ENCODE results near the gene HMCN1.

DNA sequence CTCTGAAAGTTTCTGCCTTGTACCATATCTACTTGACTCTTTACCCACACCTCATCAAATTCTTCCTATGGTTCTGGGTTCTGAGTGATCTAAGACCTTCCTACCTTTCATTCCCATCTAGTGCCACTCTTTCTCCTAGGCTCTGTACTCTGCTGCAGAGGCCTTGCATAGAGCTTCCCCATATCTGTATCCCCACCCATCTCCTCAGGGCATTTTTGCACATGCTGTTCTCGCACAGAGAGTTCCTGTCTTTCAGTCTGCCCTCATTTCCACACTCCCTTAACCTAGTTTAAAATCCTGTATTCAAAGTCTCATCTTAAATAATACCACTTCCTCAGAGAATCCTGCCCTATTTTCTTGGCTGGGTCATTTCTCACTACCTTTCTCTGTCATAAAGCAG is 114.8 kb downstream of the HMCN1 start:
- no peak for TF ChIP-seq EP300 (IDR thresholded peaks at IDR 0.05; ENCODE audit: borderline replicate concordance in 1 of 2, low read depth in 1 of 2, low read length in 1 of 2)
- TF ChIP-seq RAD21 (IDR thresholded peaks at IDR 0.05; ENCODE audit: low read length) = no peak
- no peak for TF ChIP-seq CTCF (IDR thresholded peaks at IDR 0.05)
- TF ChIP-seq TAF1 (IDR thresholded peaks at IDR 0.05; ENCODE audit: borderline replicate concordance, low read depth, low read length) = no peak
- TF ChIP-seq FOXJ3 (CRISPR knock-in tag; IDR thresholded peaks at IDR 0.05) = no peak
- TF ChIP-seq NFIC (IDR thresholded peaks at IDR 0.05; ENCODE audit: borderline replicate concordance) = no peak
- no peak for TF ChIP-seq FOXM1 (IDR thresholded peaks at IDR 0.05; ENCODE audit: low read depth)
